GM18951 (cell line): ENCODE results near the gene NUPR1.
A peak's percentile ranks its signal among the peaks of the same experiment; 100 is the strongest.
"Not testable (repeated sequence)": the region's sequence is repeated elsewhere in the genome, so short reads cannot be mapped to it uniquely, and the experiment has no call there.

ENCODE experiments used
- POLR2A ChIP-seq: IDR thresholded peaks from 4 replicates; pipeline ENCODE4 v1.6.1; 2011; ENCODE audit warnings: mild to moderate bottlenecking; ENCODE audit not compliant: insufficient read length, insufficient read depth; ENCODE audit errors: extremely low read depth
- in situ Hi-C: fragments of 300-500 bp; cut with MboI; formaldehyde crosslinking; loops from one replicate; pipeline ENCODE4 v1.12.0; 2022; ENCODE audit warnings: low sequenced_read_pairs, mixed read lengths, inconsistent platforms; ENCODE audit not compliant: unreplicated experiment

Gene NUPR1

DNA sequence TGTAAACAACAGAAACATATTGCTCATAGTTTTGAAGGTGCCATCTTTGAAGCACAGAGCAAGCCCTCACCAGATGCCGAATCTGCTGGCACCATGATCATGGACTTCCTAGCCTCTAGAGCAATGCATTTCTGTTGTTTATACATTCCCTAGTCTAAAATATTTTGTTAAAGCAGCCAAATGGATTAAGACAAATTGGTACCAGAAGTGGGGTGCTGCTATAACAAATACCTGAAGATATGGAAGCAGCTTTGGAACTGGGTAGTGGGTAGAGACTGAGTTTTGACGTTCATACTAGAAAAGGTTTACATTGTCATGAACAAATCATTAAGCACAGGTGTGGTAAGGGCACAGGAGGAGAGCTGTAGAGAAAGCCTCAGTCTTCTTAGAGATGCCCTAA, 28.5 kb upstream of the NUPR1 start:
- no peak for TF ChIP-seq POLR2A

GRCh38 chr16:28566233-28566925, 27.6 kb upstream of the NUPR1 start:
- in situ Hi-C loops, result not testable (repeated sequence)

More for the DNA sequence above, 28.5 kb upstream of the NUPR1 start:
- in situ Hi-C loops, result no loop called here

DNA sequence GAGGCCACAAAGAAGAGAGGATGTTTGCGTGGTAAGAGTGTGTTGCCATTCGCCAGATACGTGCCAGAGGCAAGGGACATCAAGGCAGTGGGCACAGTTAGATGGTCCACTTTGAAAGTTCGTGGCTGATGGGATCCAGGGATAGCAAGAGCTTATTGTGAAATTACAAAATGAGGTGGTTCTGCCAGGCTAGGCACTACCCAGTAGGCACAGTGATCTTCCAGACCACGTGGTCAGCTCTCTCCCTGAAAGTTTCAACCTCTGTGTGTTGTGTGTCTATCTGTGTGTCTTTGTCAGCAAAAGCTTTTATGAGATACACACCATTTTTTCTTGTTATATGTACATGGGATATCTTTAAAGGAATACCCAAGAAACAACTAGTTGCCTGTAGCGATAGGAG, 24.4 kb upstream of the NUPR1 start:
- in situ Hi-C loops, result no loop called here
- no peak for TF ChIP-seq POLR2A

DNA sequence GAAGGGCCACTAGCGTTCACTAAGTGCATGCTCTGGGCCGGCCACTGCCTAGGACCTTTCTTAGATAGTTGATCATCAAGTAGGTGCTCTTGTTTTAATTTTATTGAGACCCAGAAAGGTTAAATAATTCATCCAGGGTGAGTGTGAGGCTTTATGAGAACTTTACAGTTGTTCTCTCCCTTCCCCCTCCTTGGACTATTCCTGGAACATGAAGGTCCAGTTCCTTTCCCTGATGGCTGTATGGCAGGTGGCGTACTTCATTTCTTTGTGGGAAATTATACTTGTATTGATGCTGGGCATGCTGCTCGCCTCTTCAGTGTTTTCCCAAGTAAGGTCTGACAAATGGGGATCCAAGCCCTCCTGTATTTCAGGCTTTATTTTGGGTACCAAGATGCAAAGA, 23.4 kb upstream of the NUPR1 start:
- no peak for TF ChIP-seq POLR2A
- in situ Hi-C loops, result no loop called here

- no peak for TF ChIP-seq POLR2A
- in situ Hi-C loops, result no loop called here
These were observed 22.9 kb upstream of the NUPR1 start for GRCh38 chr16:28561557-28562187.

- TF ChIP-seq POLR2A, result no peak
- in situ Hi-C loops, result no loop called here
These were observed 19.7 kb upstream of the NUPR1 start for GRCh38 chr16:28558456-28558855.

- no peak for TF ChIP-seq POLR2A
- in situ Hi-C loops, result no loop called here
These were observed 18.1 kb upstream of the NUPR1 start for GRCh38 chr16:28556914-28557320.

- TF ChIP-seq POLR2A, result no peak
- in situ Hi-C loops, result no loop called here
These were observed 16.8 kb upstream of the NUPR1 start for GRCh38 chr16:28555561-28555960.

DNA sequence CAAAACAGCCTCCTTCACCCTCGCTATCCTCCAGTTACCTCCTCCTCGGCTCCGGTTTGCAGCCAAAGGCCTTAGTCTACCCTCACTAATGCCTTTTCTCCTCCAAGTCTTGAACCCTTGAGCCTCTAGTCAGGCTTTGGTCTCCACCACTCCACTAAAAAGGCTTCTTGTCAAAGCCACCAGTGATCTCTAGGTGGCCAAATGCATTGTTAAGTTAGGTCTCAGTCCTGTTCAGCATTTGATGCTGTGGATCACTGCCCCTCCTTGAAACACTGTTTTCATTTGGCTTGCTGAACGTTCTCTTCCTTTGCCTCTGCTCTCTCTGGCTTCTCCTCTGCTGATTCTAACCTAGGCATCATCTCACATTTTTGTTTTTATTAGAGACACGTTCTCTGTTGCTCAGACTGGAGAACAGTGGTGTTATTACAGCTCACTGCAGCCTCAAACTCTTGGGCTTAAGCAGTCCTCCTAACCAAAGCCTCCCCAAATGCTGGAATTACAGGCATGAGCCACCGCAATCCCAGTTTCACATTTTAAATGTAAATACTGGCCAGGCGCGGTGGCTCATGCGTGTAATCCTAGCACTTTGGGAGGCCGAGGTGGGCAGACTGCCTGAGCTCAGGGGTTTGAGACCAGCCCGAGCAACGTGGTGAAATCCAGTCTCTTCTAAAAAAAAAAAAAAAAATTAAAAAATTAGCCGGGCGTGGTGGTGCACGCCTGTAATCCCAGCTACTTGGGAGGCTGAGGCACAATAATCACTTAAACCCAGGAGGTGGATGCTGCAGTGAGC, 16.1 kb upstream of the NUPR1 start:
- in situ Hi-C loops, result no loop called here
- no peak for TF ChIP-seq POLR2A

DNA sequence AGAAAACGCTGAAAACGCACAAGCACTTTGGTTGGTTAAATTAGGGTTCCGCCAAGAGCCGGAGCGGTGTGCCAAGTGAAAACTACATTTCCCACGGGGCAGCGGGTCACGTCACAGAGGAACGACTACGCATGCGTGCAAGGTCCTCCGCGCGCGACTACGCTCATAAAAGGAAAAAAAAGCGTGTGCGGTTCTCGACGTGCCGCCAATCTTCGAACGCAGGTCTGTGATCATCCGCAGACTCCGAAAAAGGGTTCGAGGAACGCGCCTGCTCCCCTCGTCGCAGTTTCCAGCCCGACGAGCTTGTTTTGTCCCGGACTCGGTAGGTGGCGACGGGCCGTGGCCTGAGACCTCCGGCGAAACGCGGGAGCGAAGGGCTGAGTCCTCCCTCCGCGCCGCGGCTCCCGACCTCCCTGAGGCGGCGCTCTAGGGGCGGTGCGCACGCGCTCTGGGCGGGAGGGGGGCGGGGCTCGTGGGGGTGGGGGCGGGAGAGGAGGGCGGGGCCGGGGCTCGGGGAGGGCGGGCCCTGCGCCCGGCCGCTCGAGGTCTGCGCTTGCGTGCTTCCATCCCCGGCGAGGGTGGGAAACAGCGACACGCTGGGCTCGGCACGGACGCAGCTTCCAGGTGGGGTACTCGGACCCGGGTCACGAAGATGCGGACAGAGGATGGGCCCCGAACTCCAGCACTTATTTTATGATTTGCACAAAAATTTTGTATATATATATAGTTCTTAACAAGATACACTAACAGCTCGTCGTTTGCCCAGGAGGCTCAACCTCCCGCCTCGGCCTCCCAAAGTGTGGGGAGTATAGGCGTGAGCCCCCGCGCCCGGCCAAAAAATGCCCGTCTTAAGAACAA, 15.2 kb upstream of the NUPR1 start, which contains the start of gene SGF29:
Gene SGF29, plus strand, starts transcription at position 145 of the 858 bp plus-strand sequence. CDS start 27,150 bp downstream, outside the sequence.
- peak; percentile 99 for TF ChIP-seq POLR2A
- in situ Hi-C loops, result no loop called here

DNA sequence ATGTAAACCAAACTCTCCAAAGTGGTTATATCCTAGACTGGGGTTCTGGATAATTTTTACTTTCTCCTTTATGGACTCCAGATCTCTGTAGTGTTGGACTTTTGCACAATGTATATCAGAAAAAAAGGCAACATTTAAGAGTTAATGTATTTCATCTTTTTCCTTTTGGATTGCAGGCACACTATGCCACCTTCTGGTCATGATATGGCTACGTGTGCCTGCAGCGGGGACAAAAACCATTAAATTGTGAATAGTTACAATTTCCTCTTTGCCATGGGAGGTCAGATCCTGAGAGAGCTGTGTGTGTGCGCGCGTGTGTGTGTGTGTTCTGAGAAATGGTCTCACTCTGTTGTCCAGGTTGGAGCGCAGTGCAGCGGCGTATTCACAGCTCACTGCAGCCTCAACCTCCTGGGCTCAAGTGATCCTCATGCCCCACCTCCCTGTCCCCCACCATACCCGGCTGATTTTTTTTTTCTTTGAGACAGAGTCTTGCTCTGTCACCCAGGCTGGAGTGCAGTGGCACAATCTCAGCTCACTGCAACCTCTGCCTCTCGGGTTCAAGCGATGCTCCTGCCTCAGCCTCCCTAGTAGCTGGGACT, 10.6 kb upstream of the NUPR1 start:
- in situ Hi-C loops, result no loop called here
- no peak for TF ChIP-seq POLR2A

DNA sequence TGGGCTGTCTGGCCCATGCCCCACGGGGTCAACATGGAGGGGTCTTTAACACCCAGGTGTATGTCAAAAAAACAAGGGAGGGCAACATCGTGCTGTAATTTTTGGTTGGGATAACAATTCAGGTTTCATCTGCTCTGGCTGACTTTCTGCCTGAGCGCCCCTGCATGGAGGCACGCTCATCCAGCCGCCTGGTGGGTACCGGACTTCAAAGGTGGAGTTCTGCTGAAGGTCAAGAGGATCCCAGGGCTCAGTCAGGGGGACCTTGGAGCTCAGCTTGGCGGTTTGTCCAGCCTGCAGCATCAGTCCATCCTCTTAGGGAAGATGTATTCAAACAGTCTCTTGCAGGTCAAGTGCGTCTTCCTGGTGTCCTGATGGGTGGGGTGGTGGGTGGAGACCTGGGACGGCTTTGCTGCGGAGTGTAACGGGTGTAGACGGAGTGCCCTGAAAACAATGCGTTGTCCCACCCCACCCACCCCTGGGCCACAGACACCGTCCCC, 9.6 kb upstream of the NUPR1 start:
- in situ Hi-C loops, result no loop called here
- no peak for TF ChIP-seq POLR2A
